HG03342 (cell line): ENCODE results near the gene GATAD2B.
"Not testable (repeated sequence)": the region's sequence is repeated elsewhere in the genome, so short reads cannot be mapped to it uniquely, and the experiment has no call there.

ENCODE experiments used
- ATAC-seq: cut with Tn5 transposase; IDR thresholded peaks from one replicate; pipeline ENCODE4 v1.9.1; 2021; ENCODE audit warnings: mild to moderate bottlenecking, moderate library complexity; ENCODE audit not compliant: unreplicated experiment

The GATAD2B gene

GRCh38 chr1:153768316-153769181 lies 154.2 kb downstream of the GATAD2B start:
- no peak for ATAC-seq

- ATAC-seq: no peak
Observed at GRCh38 chr1:153767519-153767918, 155.3 kb downstream of the GATAD2B start.

GRCh38 chr1:153766663-153767062 lies 156.1 kb downstream of the GATAD2B start:
- ATAC-seq: not testable (repeated sequence)

- no peak for ATAC-seq
Observed at GRCh38 chr1:153764310-153764709, 158.5 kb downstream of the GATAD2B start.

GRCh38 chr1:153763365-153764225 lies 159.2 kb downstream of the GATAD2B start:
- no peak for ATAC-seq

- ATAC-seq: no peak
Observed at GRCh38 chr1:153760440-153760839, 162.3 kb downstream of the GATAD2B start.
